Measurements from ENCODE around the gene SLC25A27.

Gene SLC25A27

GRCh38 chr6:46651006-46651405 lies 1.8 kb upstream of the SLC25A27 start:
- no peak for TF ChIP-seq CTCF (IDR thresholded peaks at IDR 0.05; ENCODE audit: insufficient read depth, low read depth, low read length, missing control alignments)
- H3K4me3 ChIP-seq (ENCODE audit: low read length): peak overlapping the region; percentile 87

DNA sequence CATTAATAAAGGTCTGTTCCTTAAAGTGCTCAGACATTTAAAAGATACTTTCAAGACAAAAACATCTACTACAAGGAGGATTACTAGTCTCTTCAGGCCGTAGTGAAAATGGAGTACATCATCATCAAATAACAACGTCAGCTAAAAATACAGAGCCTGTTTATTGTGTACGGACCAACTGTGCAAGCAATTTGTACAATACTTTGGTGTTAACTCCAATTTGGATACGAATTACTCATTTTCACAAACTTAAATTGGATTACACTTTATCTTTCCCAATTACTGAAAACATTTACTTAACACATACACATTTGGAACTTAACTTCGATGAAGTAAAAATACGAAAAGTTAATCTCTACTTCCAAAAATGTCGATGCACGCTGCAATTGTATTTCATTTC lies 959 bp upstream of the SLC25A27 start:
- TF ChIP-seq CTCF (IDR thresholded peaks at IDR 0.05; ENCODE audit: insufficient read depth, low read depth, low read length, missing control alignments): no peak
- peak overlapping the region; percentile 87 for H3K4me3 ChIP-seq (ENCODE audit: low read length)
- peak; percentile 36 for DNase-seq (ENCODE audit: low read depth)

More at GRCh38 chr6:46651006-46651405, 1.8 kb upstream of the SLC25A27 start:
- peak; percentile 5 for DNase-seq (ENCODE audit: low read depth)

DNA sequence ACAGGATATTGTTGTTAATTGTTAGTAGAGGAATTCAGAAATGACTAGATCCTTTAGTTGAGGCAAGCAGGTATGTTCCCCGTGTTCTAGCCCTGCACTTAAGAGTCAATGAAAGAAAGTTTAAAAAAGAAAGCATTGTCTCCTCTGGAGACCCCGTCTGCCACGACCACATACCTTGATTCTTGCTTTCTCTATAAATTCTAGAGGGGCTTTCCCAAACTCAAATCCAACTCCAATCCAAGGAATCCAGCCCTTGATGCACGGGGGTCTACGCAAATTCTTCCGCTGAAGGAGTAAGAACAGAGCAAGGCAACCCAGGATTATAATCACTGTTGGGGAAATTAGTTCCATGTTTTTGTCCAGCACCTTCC lies 558 bp upstream of the SLC25A27 start:
- no peak for DNase-seq (ENCODE audit: low read depth)
- no peak for TF ChIP-seq CTCF (IDR thresholded peaks at IDR 0.05; ENCODE audit: insufficient read depth, low read depth, low read length, missing control alignments)
- peak overlapping the region; percentile 87 for H3K4me3 ChIP-seq (ENCODE audit: low read length)

DNA sequence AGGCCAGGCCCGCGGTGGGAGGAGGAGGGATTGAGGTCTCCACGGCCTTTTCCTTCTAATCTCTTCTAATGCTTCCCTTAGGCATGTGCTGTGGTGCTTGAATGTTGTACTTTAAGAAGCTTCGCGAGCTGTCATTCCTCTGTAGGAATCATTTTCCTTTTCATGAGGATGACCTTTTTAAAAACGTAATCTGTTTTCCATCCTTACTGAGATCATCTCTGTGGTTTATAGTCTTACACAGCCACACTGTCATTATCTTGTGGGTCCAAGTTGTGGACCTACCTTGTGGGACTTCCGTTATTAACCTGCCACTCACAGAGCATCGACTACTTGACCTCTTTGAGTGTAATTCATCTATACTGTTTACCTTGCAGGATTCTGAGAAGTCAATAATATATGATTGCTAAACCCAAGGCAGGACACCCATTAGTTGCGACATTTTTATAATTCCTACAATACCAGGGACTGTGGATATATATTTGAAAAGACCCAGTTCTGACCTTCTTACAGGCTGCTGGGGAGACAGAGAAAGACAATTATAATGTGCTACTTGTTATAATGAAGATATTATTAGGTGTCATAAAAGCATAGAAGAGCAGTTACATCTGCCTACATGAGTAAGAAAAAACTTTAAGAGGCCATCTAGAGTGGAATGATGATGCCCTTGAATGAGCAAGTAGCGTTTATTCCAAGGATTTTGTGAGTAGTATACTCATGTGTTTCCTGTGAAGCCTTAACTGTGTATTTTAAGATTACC lies 842 bp downstream of the SLC25A27 start:
- no peak for TF ChIP-seq CTCF (IDR thresholded peaks at IDR 0.05; ENCODE audit: insufficient read depth, low read depth, low read length, missing control alignments)
- DNase-seq (ENCODE audit: low read depth): no peak
- H3K4me3 ChIP-seq (ENCODE audit: low read length): peak overlapping the region; percentile 87

DNA sequence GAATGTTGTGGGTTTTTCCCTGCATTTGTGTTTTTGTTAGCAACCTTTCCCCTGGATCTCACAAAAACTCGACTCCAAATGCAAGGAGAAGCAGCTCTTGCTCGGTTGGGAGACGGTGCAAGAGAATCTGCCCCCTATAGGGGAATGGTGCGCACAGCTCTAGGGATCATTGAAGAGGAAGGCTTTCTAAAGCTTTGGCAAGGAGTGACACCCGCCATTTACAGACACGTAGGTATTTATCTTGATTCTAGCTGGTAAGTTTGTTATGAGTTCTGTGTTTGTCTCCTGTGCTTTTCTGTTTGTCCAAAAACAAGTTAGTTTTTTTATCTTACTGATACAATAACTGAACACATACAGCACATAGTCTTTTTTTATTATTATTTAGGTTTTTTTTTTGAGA lies 3.0 kb downstream of the SLC25A27 start:
- TF ChIP-seq CTCF (IDR thresholded peaks at IDR 0.05; ENCODE audit: insufficient read depth, low read depth, low read length, missing control alignments): peak; percentile 35
- peak; percentile 16 for DNase-seq (ENCODE audit: low read depth)
- no peak overlapping the region for H3K4me3 ChIP-seq (ENCODE audit: low read length)

DNA sequence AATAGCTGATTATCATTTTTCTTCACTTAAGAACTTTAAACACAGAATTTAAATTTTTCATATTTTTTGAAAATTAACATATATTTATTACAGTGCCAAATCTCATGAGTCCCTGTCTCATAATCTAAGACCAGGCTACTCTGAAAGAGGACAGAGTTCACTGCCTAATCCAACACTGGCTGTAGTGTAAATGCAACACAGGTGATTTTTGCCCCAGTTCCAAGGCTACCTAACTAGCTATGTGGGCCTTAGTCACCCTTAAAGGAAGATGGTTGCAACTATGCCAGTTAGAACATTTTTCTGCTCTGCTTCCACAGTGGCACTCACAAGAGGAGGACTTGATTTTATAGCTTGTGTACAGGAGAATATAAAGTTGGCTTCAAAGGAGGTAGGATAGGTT lies 4.9 kb downstream of the SLC25A27 start:
- no peak overlapping the region for H3K4me3 ChIP-seq (ENCODE audit: low read length)
- DNase-seq (ENCODE audit: low read depth): no peak
- no peak for TF ChIP-seq CTCF (IDR thresholded peaks at IDR 0.05; ENCODE audit: insufficient read depth, low read depth, low read length, missing control alignments)

GRCh38 chr6:46661483-46661882 lies 8.7 kb downstream of the SLC25A27 start:
- H3K4me3 ChIP-seq (ENCODE audit: low read length): no peak overlapping the region
- TF ChIP-seq CTCF (IDR thresholded peaks at IDR 0.05; ENCODE audit: insufficient read depth, low read depth, low read length, missing control alignments): no peak
- DNase-seq (ENCODE audit: low read depth): no peak

All from epithelial cell of esophagus (primary cell).